Endothelial cell of umbilical vein (primary cell): Measurements from ENCODE around the gene ZNF146. TPM values are rescaled to one million over a fixed set of nuclear protein-coding genes. Genes with fewer than 3 reads are reported as not detected.

Experiments
- BruUV-seq: library from RNA; stranded (reverse); fragments of 400-500 nt; replicated peaks from 2 replicates; lab custom pipeline; 2021; lab: Mats Ljungman, UMichigan
- CTCF ChIA-PET: fragments of 300-600, 350-600 bp; sonication (Branson Sonifier 250); formaldehyde crosslinking; loops from one replicate; lab custom pipeline; 2021; ENCODE audit warnings: antibody characterized with exemption, inconsistent platforms; lab: Charles Lee
- POLR2A ChIA-PET: fragments of 300-600, 350-600 bp; sonication (Branson Sonifier 250); formaldehyde crosslinking; loops from one replicate; lab custom pipeline; 2021; ENCODE audit warnings: antibody characterized with exemption, inconsistent platforms; lab: Charles Lee
- DNase-seq: peaks from one replicate; pipeline ENCODE4 v3.0.0-alpha.2; 2011; ENCODE audit warnings: low read depth, low spot score
- FAIRE-seq: peaks from 2 replicates; lab custom pipeline; 2011; peaks lifted over from hg19 to GRCh38; lab: Jason Lieb, UNC
- H2AFZ ChIP-seq: 2 replicates; pipeline ENCODE4 v1.6.0; 2012; ENCODE audit warnings: low read depth, low read length, control low read depth, inconsistent platforms
- H3K27ac ChIP-seq: 2 replicates; pipeline ENCODE4 v1.5.1; 2011; ENCODE audit warnings: low read depth, mild to moderate bottlenecking, control low read depth, low read length, moderate library complexity; ENCODE audit not compliant: insufficient read depth
- H3K27me3 ChIP-seq, 2 experiments: 2 replicates each; pipeline versions ENCODE4 v1.6.0 to v1.6.1; 2011; ENCODE audit warnings: low read length in 2 of 2, mixed read lengths in 1 of 2; ENCODE audit not compliant: control insufficient read depth in 2 of 2, insufficient read depth in 2 of 2
- H3K36me3 ChIP-seq, 2 experiments: 2 replicates in 1 of 2; 3 replicates in 1 of 2; pipeline ENCODE4 v1.5.1; 2011; ENCODE audit warnings: low read length in 2 of 2, mild to moderate bottlenecking in 1 of 2, moderate library complexity in 1 of 2; ENCODE audit not compliant: control insufficient read depth in 2 of 2, insufficient read depth in 2 of 2; ENCODE audit errors: extremely low read depth in 1 of 2
- H3K4me1 ChIP-seq: 3 replicates; pipeline ENCODE4 v1.5.1; 2011; ENCODE audit warnings: mild to moderate bottlenecking, low read length; ENCODE audit not compliant: control insufficient read depth, insufficient read depth; ENCODE audit errors: extremely low read depth
- H3K4me2 ChIP-seq: 2 replicates; pipeline ENCODE4 v1.6.1; 2011; ENCODE audit warnings: low read length, control low read depth, mixed read lengths; ENCODE audit not compliant: insufficient read depth
- H3K4me3 ChIP-seq, 3 experiments: fragments of 200-600 bp in 1 of 3; sonication (generic), shearing (Covaris generic) in 1 of 3; replicated peaks in 1 of 3; 2 replicates each; pipeline ENCODE4 v1.5.1; 2011 to 2016; ENCODE audit warnings: control low read depth in 3 of 3, low read length in 3 of 3, mild to moderate bottlenecking in 2 of 3, inconsistent platforms in 1 of 3, low read depth in 1 of 3, moderate library complexity in 1 of 3; ENCODE audit not compliant: insufficient read depth in 1 of 3
- H3K79me2 ChIP-seq: 2 replicates; pipeline ENCODE4 v1.6.0; 2012; ENCODE audit warnings: low read length, inconsistent platforms; ENCODE audit not compliant: control insufficient read depth, insufficient read depth
- H3K9ac ChIP-seq: replicated peaks from 2 replicates; pipeline ENCODE3; 2011; ENCODE audit warnings: low read length, control low read depth; ENCODE audit not compliant: insufficient read depth; ENCODE audit errors: extremely low read depth
- H3K9me1 ChIP-seq: replicated peaks from 3 replicates; pipeline ENCODE4 v1.6.0; 2011; ENCODE audit warnings: mild to moderate bottlenecking, low read length; ENCODE audit not compliant: control insufficient read depth, insufficient read depth; ENCODE audit errors: extremely low read depth
- H3K9me3 ChIP-seq: replicated peaks from 2 replicates; pipeline ENCODE4 v1.5.1; 2012; ENCODE audit warnings: low read length, inconsistent platforms; ENCODE audit not compliant: control insufficient read depth, insufficient read depth
- H4K20me1 ChIP-seq: replicated peaks from 2 replicates; pipeline ENCODE3; 2011; ENCODE audit warnings: mild to moderate bottlenecking, low read length; ENCODE audit not compliant: control insufficient read depth, insufficient read depth; ENCODE audit errors: extremely low read depth
- EZH2 ChIP-seq: IDR thresholded peaks from 2 replicates; pipeline ENCODE4 v1.6.1; 2012; ENCODE audit warnings: borderline replicate concordance, low read depth, mild to moderate bottlenecking, moderate library complexity, low read length, inconsistent platforms; ENCODE audit not compliant: severe bottlenecking
- FOS ChIP-seq: IDR thresholded peaks from 2 replicates; pipeline ENCODE4 v1.6.1; 2011; ENCODE audit warnings: mild to moderate bottlenecking, low read length, moderate library complexity, borderline replicate concordance; ENCODE audit not compliant: insufficient read depth
- GATA2 ChIP-seq: IDR thresholded peaks from 2 replicates; pipeline ENCODE4 v1.7.0; 2011; ENCODE audit warnings: low read depth, mild to moderate bottlenecking, moderate library complexity, mixed read lengths, low read length; ENCODE audit not compliant: insufficient read length, insufficient read depth
- JUN ChIP-seq: IDR thresholded peaks from 2 replicates; pipeline ENCODE4 v1.6.1; 2011; ENCODE audit warnings: borderline replicate concordance, low read depth; ENCODE audit not compliant: insufficient read length, insufficient read depth
- MYC ChIP-seq: IDR thresholded peaks from one replicate; pipeline ENCODE4 v1.6.1; 2011; ENCODE audit warnings: mild to moderate bottlenecking, low read depth, low read length
- POLR2A ChIP-seq: IDR thresholded peaks from 2 replicates; pipeline ENCODE4 v1.6.1; 2012; ENCODE audit warnings: low read depth, mild to moderate bottlenecking, control low read depth, low read length
- POLR2AphosphoS5 ChIP-seq: IDR thresholded peaks from 2 replicates; pipeline ENCODE4 v1.6.1; 2012; ENCODE audit warnings: low read depth, mild to moderate bottlenecking, control low read depth, low read length, moderate library complexity; ENCODE audit not compliant: insufficient read depth
- dilution Hi-C: fragments of 300-500 bp; cut with MboI; formaldehyde crosslinking; loops from one replicate; pipeline ENCODE4 v1.15.0; 2019; ENCODE audit warnings: low sequenced_read_pairs; ENCODE audit not compliant: extremely low pct_ligation_motif_present
- intact Hi-C: fragments of 100-400 bp; cut with micrococcal nuclease; formaldehyde crosslinking; loops from one replicate; pipeline ENCODE4 v1.10.0; 2022
- polyA plus RNA-seq, 4 experiments: library from polyadenylated mRNA; depleted of rRNA in 3 of 4; stranded (reverse) in 3 of 4; unstranded in 1 of 4; fragments of >200 nt; gene quantifications; 2 replicates each; pipeline versions ENCODE4 v1.2.1 to v1.2.3, GENCODE V29; 2011 to 2012; ENCODE audit warnings: missing spikeins in 1 of 4
- total RNA-seq: library from RNA; stranded (reverse); gene quantifications from 2 replicates; pipeline ENCODE4 v1.2.3, GENCODE V29; 2021
- TF ChIP-seq, protein P1 (sequence below): IDR thresholded peaks from 2 replicates; pipeline ENCODE4 v1.6.1; 2011; ENCODE audit not compliant: insufficient read depth, insufficient read length
- TF ChIP-seq, protein P2 (sequence below), 2 donors: IDR thresholded peaks; 1 replicate in 1 of 2; 2 replicates in 1 of 2; pipeline ENCODE4 v1.5.1; 2011; ENCODE audit warnings: low read length in 2 of 2, mild to moderate bottlenecking in 2 of 2, moderate library complexity in 2 of 2, control low read depth in 1 of 2, inconsistent platforms in 1 of 2, low read depth in 1 of 2; ENCODE audit not compliant: insufficient read depth in 1 of 2; ENCODE audit errors: extremely low read depth in 1 of 2

ZNF146 gene
- total and polyA plus RNA-seq, 2 donors (not counting 3 experiments of a cell fraction or from before 2014, with no cell fraction given) = 17.8 to 63.3 TPM

DNA sequence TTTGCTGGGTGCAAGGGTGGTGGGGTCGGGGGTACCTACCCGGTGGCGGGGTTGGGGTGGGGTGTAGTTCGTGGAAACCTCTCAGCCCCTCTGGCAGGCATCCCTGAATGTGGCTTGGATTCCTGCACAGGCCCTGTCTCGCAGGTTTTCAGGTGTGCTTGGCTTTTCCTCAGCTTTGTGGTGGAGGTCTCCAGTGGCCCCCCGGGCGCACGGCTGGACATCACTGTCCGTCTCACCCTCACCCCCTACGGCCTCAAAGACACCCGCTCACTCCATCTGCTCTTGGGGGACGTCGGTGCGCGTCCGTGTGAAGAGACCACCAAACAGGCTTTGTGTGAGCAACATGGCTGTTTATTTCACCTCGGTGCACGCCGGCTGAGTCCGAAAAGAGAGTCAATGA, 44.3 kb downstream of the ZNF146 start:
- FAIRE-seq = no peak
- ChIA-PET POLR2A (no interaction called here), CTCF (no interaction called here)
- Histone ChIP-seq H3K9ac (no peak overlapping the region), H3K79me2 (no peaks in the 10 kb centered on the region), H3K27me3 (no peaks in the 10 kb centered on the region), H4K20me1 (no peaks in the 10 kb centered on the region), H3K4me1 (no peaks in the 10 kb centered on the region), H3K4me3 (no peak overlapping the region), H3K4me2 (no peak overlapping the region), H3K9me3 (no peaks in the 10 kb centered on the region), H3K36me3 (no peaks in the 10 kb centered on the region), H2AFZ (no peak overlapping the region), H3K9me1 (no peaks in the 10 kb centered on the region), H3K27ac (no peak overlapping the region)
- dilution Hi-C loops = no loop called here
- TF ChIP-seq EZH2 (no peak), POLR2A (no peak)
- TF ChIP-seq, protein P1, sequence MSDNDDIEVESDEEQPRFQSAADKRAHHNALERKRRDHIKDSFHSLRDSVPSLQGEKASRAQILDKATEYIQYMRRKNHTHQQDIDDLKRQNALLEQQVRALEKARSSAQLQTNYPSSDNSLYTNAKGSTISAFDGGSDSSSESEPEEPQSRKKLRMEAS = no peak
- TF ChIP-seq, protein P2, sequence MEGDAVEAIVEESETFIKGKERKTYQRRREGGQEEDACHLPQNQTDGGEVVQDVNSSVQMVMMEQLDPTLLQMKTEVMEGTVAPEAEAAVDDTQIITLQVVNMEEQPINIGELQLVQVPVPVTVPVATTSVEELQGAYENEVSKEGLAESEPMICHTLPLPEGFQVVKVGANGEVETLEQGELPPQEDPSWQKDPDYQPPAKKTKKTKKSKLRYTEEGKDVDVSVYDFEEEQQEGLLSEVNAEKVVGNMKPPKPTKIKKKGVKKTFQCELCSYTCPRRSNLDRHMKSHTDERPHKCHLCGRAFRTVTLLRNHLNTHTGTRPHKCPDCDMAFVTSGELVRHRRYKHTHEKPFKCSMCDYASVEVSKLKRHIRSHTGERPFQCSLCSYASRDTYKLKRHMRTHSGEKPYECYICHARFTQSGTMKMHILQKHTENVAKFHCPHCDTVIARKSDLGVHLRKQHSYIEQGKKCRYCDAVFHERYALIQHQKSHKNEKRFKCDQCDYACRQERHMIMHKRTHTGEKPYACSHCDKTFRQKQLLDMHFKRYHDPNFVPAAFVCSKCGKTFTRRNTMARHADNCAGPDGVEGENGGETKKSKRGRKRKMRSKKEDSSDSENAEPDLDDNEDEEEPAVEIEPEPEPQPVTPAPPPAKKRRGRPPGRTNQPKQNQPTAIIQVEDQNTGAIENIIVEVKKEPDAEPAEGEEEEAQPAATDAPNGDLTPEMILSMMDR (IDR thresholded peaks at IDR 0.05; ENCODE audit: extremely low read depth in 1 of 2, insufficient read depth in 1 of 2, low read depth in 1 of 2, low read length in 2 of 2) = no peak
- no peak for DNase-seq
- intact Hi-C loops = no loop called here
- BruUV-seq = no TSS peak

DNA sequence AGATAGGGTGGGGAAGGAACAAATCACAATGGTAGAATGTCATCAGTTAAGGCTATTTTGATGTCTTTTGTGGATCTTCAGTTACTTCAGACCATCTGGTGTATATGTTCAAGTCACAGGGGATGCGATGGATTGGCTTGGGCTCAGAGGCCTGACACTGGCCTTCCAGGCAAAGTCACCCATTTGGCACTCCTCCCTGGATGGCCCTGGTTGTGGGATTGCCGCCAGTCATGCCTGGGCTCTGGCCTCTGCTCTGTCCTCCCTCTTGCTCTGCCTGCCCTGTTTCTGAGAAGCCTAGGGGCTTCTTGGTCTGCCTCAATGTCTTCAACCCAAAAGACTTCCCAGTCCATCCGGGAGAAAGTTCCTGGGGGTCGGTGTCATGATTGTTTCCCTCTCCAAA, 50.2 kb downstream of the ZNF146 start:
- POLR2A ChIA-PET = no interaction called here
- Histone ChIP-seq H3K9me1 (no peaks in the 10 kb centered on the region), H2AFZ (no peak overlapping the region), H3K27ac (no peak overlapping the region), H3K4me2 (no peak overlapping the region), H3K27me3 (no peaks in the 10 kb centered on the region), H3K4me1 (no peaks in the 10 kb centered on the region), H3K36me3 (no peaks in the 10 kb centered on the region), H3K4me3 (no peak overlapping the region), H3K9me3 (no peaks in the 10 kb centered on the region), H4K20me1 (no peaks in the 10 kb centered on the region), H3K79me2 (no peaks in the 10 kb centered on the region), H3K9ac (no peak overlapping the region)
- dilution Hi-C loops (no loop called here), intact Hi-C loops (no loop called here)
- DNase-seq (no peak), FAIRE-seq (no peak)
- CTCF ChIA-PET = no interaction called here
- no TSS peak for BruUV-seq
- TF ChIP-seq, protein P1 = no peak
- no peak for TF ChIP-seq JUN
- TF ChIP-seq GATA2 = no peak
- no peak for TF ChIP-seq EZH2
- TF ChIP-seq POLR2AphosphoS5 = no peak
- TF ChIP-seq, protein P2 (IDR thresholded peaks at IDR 0.05; ENCODE audit: extremely low read depth in 1 of 2, insufficient read depth in 1 of 2, low read depth in 1 of 2, low read length in 2 of 2) = no peak
- no peak for TF ChIP-seq POLR2A
- TF ChIP-seq FOS = no peak
- no peak for TF ChIP-seq MYC
